Right ventricle myocardium inferior (tissue), 1 donor: ENCODE results near the gene CELF1. TPM values are rescaled to one million over a fixed set of nuclear protein-coding genes. Genes with fewer than 3 reads are reported as not detected.

Experiments used
- ATAC-seq: fragments of 200-7000 bp; cut with Tn5 transposase; one replicate; pipeline ENCODE4 v1.9.1; 2020; ENCODE audit warnings: mild to moderate bottlenecking, moderate library complexity
- DNase-seq: peaks from one replicate; pipeline ENCODE4 v3.0.0; 2021; ENCODE audit errors: missing footprints
- intact Hi-C: fragments of 100-400 bp; cut with DNase I; formaldehyde crosslinking; loops from one replicate; pipeline ENCODE4 v1.11.0; 2022
- total RNA-seq: library from RNA; stranded (reverse); fragmentation: NEBNext Ultra II Directional; extraction: Animal tissue kit (Norgen Biotek cat#: 25700); gene quantifications from one replicate; pipeline ENCODE4 v1.2.1, GENCODE V29; 2021
- donor health status: DM: no; HTN: yes; CAD: no; lungs with severe emphysema.

The CELF1 gene
- total RNA-seq, 1 donor from 2014 or later: 96.2 TPM

DNA sequence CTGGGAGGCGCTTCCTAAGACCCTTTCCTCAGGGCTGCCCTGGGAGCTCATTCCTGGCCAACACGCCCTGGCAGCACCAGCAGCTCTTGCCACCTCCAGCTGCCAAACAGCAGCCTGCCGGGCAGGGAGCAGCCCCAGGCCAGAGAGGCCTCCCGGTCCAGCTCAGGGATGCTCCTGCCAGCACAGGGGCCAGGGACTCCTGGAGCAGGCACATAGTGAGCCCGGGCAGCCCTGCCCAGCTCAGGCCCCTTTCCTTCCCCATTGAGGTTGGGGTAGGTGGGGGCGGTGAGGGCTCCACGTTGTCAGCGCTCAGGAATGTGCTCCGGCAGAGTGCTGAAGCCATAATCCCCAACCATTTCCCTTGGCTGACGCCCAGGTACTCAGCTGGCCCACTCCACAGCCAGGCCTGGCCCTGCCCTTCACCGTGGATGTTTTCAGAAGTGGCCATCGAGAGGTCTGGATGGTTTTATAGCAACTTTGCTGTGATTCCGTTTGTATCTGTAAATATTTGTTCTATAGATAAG is 136.9 kb downstream of the CELF1 start:
- intact Hi-C loops: no loop called here
- DNase-seq (peak; percentile 88), ATAC-seq (peak; percentile 84)

Other genes with a start within 250 kb of the CELF1 start
- gene MYBPC3, start 200.4 kb downstream of the CELF1 start, total RNA-seq: 2,397 TPM
- gene SPI1, start 174.6 kb downstream of the CELF1 start, total RNA-seq: 14.6 TPM
- gene SLC39A13, start 144.5 kb downstream of the CELF1 start, total RNA-seq: 35.0 TPM
- 160 TPM for gene PSMC3, start 126.7 kb downstream of the CELF1 start, total RNA-seq
- 7.0 TPM for gene RAPSN, start 104.0 kb downstream of the CELF1 start, total RNA-seq
- gene PTPMT1, start 12.5 kb upstream of the CELF1 start, total RNA-seq: 22.5 TPM
- gene KBTBD4, start 25.8 kb upstream of the CELF1 start, total RNA-seq: 13.1 TPM
- gene NDUFS3, start 25.9 kb upstream of the CELF1 start, total RNA-seq: 342 TPM
- gene FAM180B, start 33.5 kb upstream of the CELF1 start, total RNA-seq: 0.22 TPM
- gene C1QTNF4, start 41.3 kb upstream of the CELF1 start, total RNA-seq: 0.24 TPM
- gene MTCH2, start 89.4 kb upstream of the CELF1 start, total RNA-seq: 103 TPM
- 0.14 TPM for gene AGBL2, start 162.2 kb upstream of the CELF1 start, total RNA-seq
- gene FNBP4, start 214.2 kb upstream of the CELF1 start, total RNA-seq: 36.5 TPM